OCI-M2 (cell line): ENCODE data around the gene MTIF2.
"Not testable (repeated sequence)": the region's sequence is repeated elsewhere in the genome, so short reads cannot be mapped to it uniquely, and the experiment has no call there.

Experiments used
- DNase-seq: peaks from one replicate; lab custom pipeline; 2025; ENCODE audit not compliant: unreplicated experiment; lab: John Stamatoyannopoulos, UW

MTIF2 gene

DNA sequence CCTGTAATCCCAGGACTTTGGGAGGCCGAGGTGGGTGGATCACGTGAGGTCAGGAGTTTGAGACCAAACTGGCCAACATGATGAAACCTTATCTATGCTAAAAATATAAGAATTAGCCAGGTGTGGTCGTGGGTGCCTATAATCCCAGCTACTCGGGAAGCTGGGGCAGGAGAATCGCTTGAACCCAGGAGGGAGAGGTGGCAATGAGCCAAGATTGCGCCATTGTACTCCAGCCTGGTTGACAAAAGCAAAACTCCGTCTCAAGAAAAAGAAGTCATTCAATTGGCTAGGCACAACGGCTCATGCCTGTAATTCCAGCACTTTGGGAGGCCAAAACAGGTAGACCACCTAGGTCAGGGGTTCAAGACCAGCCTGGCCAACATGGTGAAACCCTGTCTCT is 27.4 kb downstream of the MTIF2 start:
- not testable (repeated sequence) for DNase-seq

DNA sequence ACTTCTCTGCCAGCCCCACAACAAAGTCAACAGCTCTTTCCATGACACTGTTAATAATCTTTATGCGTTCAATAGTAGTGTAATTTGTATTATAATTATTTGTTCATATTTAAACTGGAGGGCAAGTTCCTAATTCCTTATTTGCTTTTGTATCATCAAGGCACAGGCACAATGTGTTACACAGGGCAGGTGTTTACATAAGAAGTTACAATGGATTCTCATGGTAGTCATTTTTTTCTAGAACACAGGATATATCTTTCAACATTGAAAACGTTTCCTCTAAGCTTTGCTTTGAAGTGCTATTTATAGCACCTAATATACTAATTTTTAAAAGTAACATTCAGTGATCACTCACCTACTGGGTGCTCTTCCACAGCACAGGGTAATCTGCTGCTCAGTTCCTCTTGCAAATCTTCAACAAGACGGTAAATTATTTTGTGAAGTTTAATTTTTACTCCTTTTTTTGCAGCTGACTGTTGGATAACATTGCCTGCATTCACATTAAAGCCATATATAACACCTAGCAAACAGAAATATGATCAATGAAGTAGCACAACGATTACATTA is 29.3 kb downstream of the MTIF2 start:
- DNase-seq: no peak

DNA sequence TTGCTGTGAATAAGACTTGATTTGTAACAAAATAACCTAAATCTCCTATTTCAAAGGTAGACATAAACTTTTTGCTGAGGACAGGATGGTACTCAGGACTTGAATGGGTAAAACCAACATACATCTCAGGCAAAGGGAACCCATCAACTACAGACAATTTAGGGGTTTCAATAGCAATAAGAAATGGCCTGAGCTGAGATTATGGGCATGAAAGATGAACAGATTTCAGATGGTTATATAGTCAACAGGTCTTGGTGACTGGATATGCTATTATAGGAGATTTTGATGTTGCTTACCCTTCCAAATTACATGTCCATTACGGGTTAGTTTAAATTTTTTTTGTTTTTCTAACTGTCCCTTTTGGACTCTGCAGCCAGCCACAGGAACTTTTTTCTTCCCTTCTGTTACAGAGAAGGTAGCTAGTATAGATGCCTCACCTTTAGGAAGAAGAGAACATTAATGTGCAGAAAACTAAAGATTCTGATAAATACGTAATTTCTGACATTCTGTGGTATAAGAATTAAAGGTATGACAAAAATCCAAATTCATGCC is 32.0 kb downstream of the MTIF2 start:
- DNase-seq: no peak

DNA sequence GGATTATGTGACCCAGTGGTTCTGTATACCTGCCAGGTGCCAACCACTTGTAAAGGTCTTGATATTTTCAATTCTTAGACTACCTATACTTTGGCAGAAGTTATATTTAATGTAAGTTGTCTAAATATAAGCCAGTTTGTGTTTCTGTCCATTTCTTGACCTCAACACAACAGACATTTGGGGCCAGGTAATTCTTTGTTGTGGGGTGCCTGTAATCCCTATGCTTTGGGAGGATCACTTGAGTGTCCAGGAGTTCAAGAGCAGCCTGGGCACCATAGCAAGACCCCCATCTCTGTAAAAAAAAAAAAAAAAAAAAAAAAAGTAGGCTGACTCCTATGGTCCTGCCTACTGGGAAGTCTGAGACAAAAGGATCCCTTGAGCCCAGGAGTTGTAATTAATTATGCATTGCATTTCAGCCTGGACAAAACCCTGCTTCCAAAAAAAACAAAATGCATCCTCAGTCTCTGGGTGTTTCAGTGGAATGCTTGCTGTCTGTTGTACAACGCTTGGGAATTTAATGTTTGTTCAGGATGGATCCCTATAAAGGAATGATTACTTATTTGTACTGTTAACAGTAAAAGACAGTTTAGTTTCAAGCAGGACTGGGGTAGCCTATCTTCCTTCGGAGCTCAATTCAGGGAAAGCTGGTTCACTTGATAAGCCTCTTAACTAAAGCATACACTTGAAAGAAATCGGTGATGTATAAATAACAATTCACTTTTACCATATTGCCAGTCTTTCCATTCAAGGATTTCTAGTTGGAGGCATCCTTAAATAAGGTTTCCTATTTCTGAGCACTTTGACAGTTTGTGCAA is 33.1 kb downstream of the MTIF2 start:
- DNase-seq: no peak

DNA sequence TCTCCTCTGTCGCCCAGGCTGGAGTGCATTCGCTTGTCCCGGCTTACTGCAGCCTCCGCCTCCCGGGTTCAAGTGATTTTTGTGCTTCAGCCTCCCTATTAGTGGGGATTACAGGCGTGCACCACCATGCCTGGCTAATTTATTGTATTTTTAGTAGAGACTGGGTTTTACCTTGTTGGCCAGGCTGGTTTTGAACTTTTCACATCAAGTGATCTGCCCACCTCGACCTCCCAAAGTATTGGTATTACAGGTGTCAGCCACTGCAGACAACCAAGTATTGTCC is 35.4 kb downstream of the MTIF2 start:
- no peak for DNase-seq

DNA sequence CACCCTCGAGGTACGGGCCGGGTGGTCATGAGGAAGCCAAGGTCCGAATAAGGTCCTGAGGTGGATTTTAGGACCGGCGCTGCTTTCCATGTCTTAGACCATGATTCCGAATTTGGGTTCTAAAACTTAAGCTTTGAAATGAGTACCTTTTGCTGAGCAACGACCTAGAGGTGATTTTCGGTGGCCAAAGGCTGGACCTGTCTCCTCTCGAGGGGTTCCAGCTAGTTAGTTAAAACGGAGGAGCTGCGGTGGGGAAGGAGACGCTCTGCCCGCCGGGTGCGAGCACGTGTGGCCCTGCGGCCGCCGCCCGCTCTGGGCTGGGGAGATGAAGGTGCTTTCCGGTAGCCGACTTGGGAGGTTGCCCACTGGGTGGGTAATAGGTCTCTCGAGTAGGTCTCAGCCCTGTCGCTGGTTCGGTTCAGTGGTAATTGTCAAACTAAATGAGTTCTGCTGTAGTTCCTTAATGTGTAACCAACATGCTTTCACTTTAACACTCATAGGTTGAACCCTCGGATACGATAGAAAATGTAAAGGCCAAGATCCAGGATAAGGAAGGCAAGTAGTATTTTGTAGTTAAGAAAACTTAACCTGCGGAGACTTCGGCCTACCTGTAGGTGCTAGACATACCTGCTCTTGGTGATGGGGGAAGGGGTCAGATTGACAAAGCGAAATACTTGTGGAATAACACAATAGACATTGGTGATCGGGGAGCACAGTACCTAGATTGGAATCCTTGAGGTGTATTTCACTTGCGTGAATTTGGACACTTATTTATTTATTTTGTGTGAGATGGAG is 36.0 kb downstream of the MTIF2 start:
- no peak for DNase-seq

GRCh38 chr2:55232084-55232862 is 36.8 kb downstream of the MTIF2 start, which contains the start of the genes CLHC1 and RPS27A:
Gene CLHC1, minus strand, starts transcription at chr2:55232293. Its CDS starts 9,882 bp downstream, at chr2:55222411.
Gene RPS27A, plus strand, starts transcription at chr2:55232688. Its CDS starts 137 bp downstream, at chr2:55232825.
- DNase-seq: peak; percentile 72

DNA sequence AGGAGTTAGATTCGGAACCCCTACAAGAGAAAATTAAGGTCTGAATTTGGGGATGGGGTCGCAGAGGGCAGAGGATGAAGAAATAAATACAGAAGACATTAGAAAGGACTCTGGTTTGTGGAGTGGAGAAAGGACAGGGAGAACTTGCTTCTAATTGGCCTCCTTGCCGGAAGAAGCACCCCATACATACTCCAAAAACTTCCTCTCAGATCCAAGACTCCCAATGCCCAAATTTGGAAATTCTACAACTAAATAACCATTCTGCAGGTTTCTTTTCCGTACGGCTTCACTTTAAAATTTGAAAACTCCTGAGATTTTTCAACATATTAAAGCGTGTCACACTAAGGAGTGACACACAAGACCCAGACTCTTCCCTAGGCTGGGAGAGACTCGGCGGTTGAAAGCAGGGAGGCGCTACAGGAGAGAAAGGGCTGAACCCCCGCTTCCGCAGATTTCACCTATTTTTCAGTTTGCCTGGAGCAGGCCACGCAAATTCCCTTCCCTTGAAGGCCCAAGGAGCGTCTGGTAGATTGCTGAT is 37.4 kb downstream of the MTIF2 start:
- DNase-seq: no peak

DNA sequence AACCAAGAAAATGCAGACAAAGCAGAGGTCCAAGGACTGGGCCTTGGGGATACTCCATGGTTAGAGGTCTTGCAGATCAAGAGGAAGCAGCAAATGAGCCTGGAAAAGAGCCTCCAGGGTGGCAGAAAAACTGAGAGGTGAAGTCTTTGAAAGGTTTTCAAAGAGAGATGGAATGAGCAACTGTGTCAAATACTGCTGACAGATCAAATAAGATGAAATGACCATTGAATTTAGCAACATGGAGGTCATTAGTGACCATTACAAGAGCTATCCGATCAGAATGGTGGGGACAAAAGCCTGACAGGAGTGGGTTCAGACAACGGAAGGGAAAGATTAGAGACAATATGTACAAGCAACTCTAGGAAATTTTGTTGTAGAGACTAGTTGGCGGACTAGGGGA is 38.5 kb downstream of the MTIF2 start:
- no peak for DNase-seq

DNA sequence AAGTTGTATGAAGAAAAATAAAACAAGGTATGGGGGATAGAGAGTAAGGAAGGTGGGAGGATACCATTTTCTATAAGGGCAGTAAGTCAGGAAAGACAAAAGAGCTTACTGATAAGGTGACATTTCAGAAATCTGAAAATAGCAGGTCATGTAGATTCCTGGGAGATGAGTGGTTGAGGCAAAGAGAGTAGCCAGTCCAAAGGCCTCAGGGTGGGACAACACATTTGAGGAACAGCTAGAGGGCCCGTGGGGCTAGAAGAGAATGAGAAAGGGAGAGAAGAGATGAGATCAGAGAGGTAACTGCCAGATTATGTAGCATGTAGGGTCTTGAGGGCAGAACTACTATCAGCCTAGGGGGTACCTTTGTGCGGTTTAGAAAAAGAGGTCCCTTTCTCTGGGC is 39.8 kb downstream of the MTIF2 start:
- no peak for DNase-seq

GRCh38 chr2:55228226-55228563 is 40.8 kb downstream of the MTIF2 start:
- DNase-seq: no peak

- not testable (repeated sequence) for DNase-seq
These were observed 41.4 kb downstream of the MTIF2 start for GRCh38 chr2:55227437-55228225.

- no peak for DNase-seq
These were observed 43.5 kb downstream of the MTIF2 start for GRCh38 chr2:55225481-55226020.

DNA sequence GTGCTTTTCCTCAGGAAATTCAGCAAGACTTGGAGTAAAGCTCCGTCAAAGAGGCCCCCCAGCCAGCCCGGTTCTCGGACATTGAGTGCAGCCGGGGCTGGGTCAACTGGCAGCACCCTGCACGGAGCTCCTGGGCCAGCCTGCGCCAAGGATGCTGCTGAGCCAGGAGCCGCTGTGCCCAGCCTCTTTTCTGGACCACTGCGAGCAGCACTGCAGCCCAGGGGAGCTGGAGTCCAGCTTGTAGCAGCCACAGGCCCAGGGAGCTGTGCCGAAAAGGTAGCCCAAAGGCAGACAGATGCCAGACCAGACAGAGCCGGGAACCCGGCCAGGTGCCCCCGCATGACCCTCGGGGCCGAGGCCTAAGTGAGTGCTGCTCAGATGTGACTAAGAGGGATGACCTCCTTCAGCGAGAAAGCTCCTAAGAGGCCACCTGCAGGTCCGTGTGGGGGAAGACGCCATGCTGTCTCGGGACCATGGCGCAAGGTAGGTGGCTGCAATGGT is 44.2 kb downstream of the MTIF2 start:
- no peak for DNase-seq

GRCh38 chr2:55223958-55224760 is 44.9 kb downstream of the MTIF2 start:
- DNase-seq: no peak

- DNase-seq: no peak
These were observed 55.2 kb downstream of the MTIF2 start for GRCh38 chr2:55213822-55214221.

GRCh38 chr2:55204950-55205349 is 64.1 kb downstream of the MTIF2 start:
- no peak for DNase-seq

GRCh38 chr2:55204536-55204935 is 64.5 kb downstream of the MTIF2 start:
- DNase-seq: no peak

DNA sequence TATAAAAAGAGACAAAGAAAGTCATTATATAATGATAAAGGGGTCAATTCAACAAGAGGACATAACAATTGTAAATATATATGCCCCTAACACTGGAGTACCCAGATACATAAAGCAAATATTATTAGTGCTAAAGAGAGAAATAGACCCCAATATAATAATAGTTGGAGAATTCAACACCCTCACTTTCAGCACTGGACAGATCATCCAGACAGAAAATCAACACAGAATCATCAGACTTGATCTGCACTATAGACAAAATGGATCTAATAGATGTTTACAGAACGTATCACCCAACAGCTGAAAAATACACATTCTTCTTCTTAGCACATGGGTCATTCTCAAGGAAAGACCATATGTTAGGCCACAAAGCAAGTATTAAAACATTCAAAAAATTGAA is 68.6 kb downstream of the MTIF2 start:
- DNase-seq: no peak
